A673 (cell line): ENCODE results near the gene HOXB1. TPM values are rescaled to one million over a fixed set of nuclear protein-coding genes. Genes with fewer than 3 reads are reported as not detected.

Experiments
- BruUV-seq: library from RNA; stranded (reverse); fragments of 400-500 nt; replicated peaks from 2 replicates; lab custom pipeline; 2021; lab: Mats Ljungman, UMichigan
- CTCF ChIA-PET: fragments of 300-600 bp; sonication (Branson Sonifier 250); formaldehyde crosslinking; loops from one replicate; lab custom pipeline; 2022; ENCODE audit warnings: antibody characterized with exemption; lab: Charles Lee
- POLR2A ChIA-PET: fragments of 300-600 bp; sonication (Branson Sonifier 250); formaldehyde crosslinking; loops from one replicate; lab custom pipeline; 2022; ENCODE audit warnings: antibody characterized with exemption; ENCODE audit not compliant: low non-redundant PET; lab: Charles Lee
- DNase-seq: peaks from one replicate; pipeline ENCODE4 v3.0.0-alpha.2; 2015; ENCODE audit warnings: low spot score
- H3K27ac ChIP-seq: fragments of 200-600 bp; sonication (generic); 2 replicates; pipeline ENCODE4 v1.5.1; 2016; ENCODE audit warnings: mixed run types, low read depth, mild to moderate bottlenecking, mixed read lengths, antibody characterized with exemption, low read length; ENCODE audit not compliant: poor library complexity, severe bottlenecking
- H3K27me3 ChIP-seq: fragments of 200-600 bp; sonication (generic); replicated peaks from 2 replicates; pipeline ENCODE4 v1.6.1; 2017; ENCODE audit warnings: mixed run types, low read depth, mild to moderate bottlenecking, mixed read lengths, antibody characterized with exemption, low read length; ENCODE audit not compliant: insufficient read depth, poor library complexity
- H3K36me3 ChIP-seq: fragments of 200-600 bp; sonication (generic); 2 replicates; pipeline ENCODE4 v1.6.1; 2016; ENCODE audit warnings: mixed run types, mild to moderate bottlenecking, mixed read lengths, antibody characterized with exemption, low read length; ENCODE audit not compliant: insufficient read depth, poor library complexity, severe bottlenecking
- H3K4me1 ChIP-seq: fragments of 200-600 bp; sonication (generic); 2 replicates; pipeline ENCODE4 v1.6.1; 2017; ENCODE audit warnings: mixed run types, mild to moderate bottlenecking, mixed read lengths, antibody characterized with exemption, low read length; ENCODE audit not compliant: insufficient read depth, poor library complexity, severe bottlenecking
- H3K4me3 ChIP-seq: fragments of 200-600 bp; sonication (generic); 2 replicates; pipeline ENCODE4 v1.5.1; 2016; ENCODE audit warnings: low read depth, mixed run types, mild to moderate bottlenecking, mixed read lengths, low read length; ENCODE audit not compliant: poor library complexity, severe bottlenecking
- H3K9me3 ChIP-seq: fragments of 200-600 bp; sonication (generic); 2 replicates; pipeline ENCODE4 v1.6.1; 2016; ENCODE audit warnings: mixed run types, low read depth, mild to moderate bottlenecking, mixed read lengths, antibody characterized with exemption, low read length; ENCODE audit not compliant: poor library complexity, severe bottlenecking
- CTCF ChIP-seq: fragments of 300-800, 200-600 bp; sonication (generic); conservative IDR thresholded peaks from 2 replicates; pipeline ENCODE4 v1.5.1; 2017; ENCODE audit warnings: low read depth, mild to moderate bottlenecking, antibody characterized with exemption, low read length, moderate library complexity, mixed read lengths
- EZH2 ChIP-seq: fragments of 200-600 bp; sonication (generic); IDR thresholded peaks from 2 replicates; pipeline ENCODE4 v1.6.1; 2017; ENCODE audit warnings: borderline replicate concordance, low read depth, mild to moderate bottlenecking, mixed read lengths, antibody characterized with exemption, low read length; ENCODE audit not compliant: poor library complexity, severe bottlenecking
- intact Hi-C: fragments of 100-400 bp; cut with micrococcal nuclease; formaldehyde crosslinking; loops from one replicate; pipeline ENCODE4 v1.10.0; 2022; ENCODE audit not compliant: unreplicated experiment
- total RNA-seq: library from RNA; stranded (reverse); gene quantifications from 2 replicates; pipeline ENCODE4 v1.2.3, GENCODE V29; 2021

HOXB1 gene
- total RNA-seq, 1 experiment from 2014 or later: not detected

GRCh38 chr17:48498164-48498850 lies 32.5 kb downstream of the HOXB1 start:
- Histone ChIP-seq H3K9me3 (no peaks in the 10 kb centered on the region), H3K27ac (no peak overlapping the region), H3K4me3 (no peak overlapping the region), H3K36me3 (no peaks in the 10 kb centered on the region), H3K4me1 (no peaks in the 10 kb centered on the region), H3K27me3 (no peaks in the 10 kb centered on the region)
- CTCF ChIA-PET: no interaction called here
- intact Hi-C loops: no loop called here
- DNase-seq: no peak
- POLR2A ChIA-PET: no interaction called here
- BruUV-seq: no TSS peak
- TF ChIP-seq EZH2 (no peak), CTCF (no peak)

- POLR2A ChIA-PET: interaction anchor here (0.6 kb wide), 1 partner anchor 71 kb away, joined by 6 read pairs; no protein-coding TSS in a partner anchor
- no peaks in the 10 kb centered on the region for H3K36me3 ChIP-seq
- no peak overlapping the region for H3K27ac ChIP-seq
- BruUV-seq: no TSS peak
- CTCF ChIA-PET: interaction anchor here (0.6 kb wide), 1 partner anchor 97 kb away, joined by 5 read pairs; no protein-coding TSS in a partner anchor
- no peaks in the 10 kb centered on the region for H3K27me3 ChIP-seq
- no peak for TF ChIP-seq CTCF
- TF ChIP-seq EZH2: no peak
- no peak overlapping the region for H3K4me3 ChIP-seq
- H3K9me3 ChIP-seq: no peaks in the 10 kb centered on the region
- DNase-seq: no peak
- intact Hi-C loops: no loop called here
- H3K4me1 ChIP-seq: no peaks in the 10 kb centered on the region
Observed at GRCh38 chr17:48497103-48497502, 33.7 kb downstream of the HOXB1 start.

- ChIA-PET CTCF (no interaction called here), POLR2A (no interaction called here)
- H3K9me3 ChIP-seq: no peaks in the 10 kb centered on the region
- no peaks in the 10 kb centered on the region for H3K36me3 ChIP-seq
- no peak for DNase-seq
- intact Hi-C loops: no loop called here
- no peaks in the 10 kb centered on the region for H3K4me1 ChIP-seq
- no peak overlapping the region for H3K4me3 ChIP-seq
- no TSS peak for BruUV-seq
- no peak overlapping the region for H3K27ac ChIP-seq
- no peaks in the 10 kb centered on the region for H3K27me3 ChIP-seq
- TF ChIP-seq EZH2 (no peak), CTCF (no peak)
Observed at GRCh38 chr17:48494335-48494734, 36.5 kb downstream of the HOXB1 start.
